OCI-LY1 (cell line): Measurements from ENCODE around the gene ZFX.

Experiments used
- H2AFZ ChIP-seq: fragments of 200-600 bp; sonication (generic), shearing (Covaris generic); 2 replicates; pipeline ENCODE4 v1.6.0; 2014; ENCODE audit warnings: antibody characterized with exemption, mild to moderate bottlenecking, low read length
- H3F3A ChIP-seq: fragments of 200-600 bp; sonication (generic), shearing (Covaris generic); 2 replicates; pipeline ENCODE4 v1.6.0; 2014; ENCODE audit warnings: mild to moderate bottlenecking, antibody characterized with exemption, low read length, moderate library complexity; ENCODE audit not compliant: insufficient read depth
- H3K27ac ChIP-seq: fragments of 200-600 bp; sonication (generic); 2 replicates; pipeline ENCODE4 v1.5.1; 2014; ENCODE audit warnings: low read length, mixed run types, mild to moderate bottlenecking, low read depth; ENCODE audit not compliant: poor library complexity, severe bottlenecking
- H3K27me3 ChIP-seq: fragments of 200-600 bp; sonication (generic); 2 replicates; pipeline ENCODE4 v1.6.0; 2014; ENCODE audit warnings: antibody characterized with exemption, mild to moderate bottlenecking, low read length, moderate library complexity; ENCODE audit not compliant: insufficient read depth
- H3K36me3 ChIP-seq: fragments of 200-600 bp; sonication (generic); 2 replicates; pipeline ENCODE4 v1.6.1; 2014; ENCODE audit warnings: mild to moderate bottlenecking, antibody characterized with exemption, low read length, moderate library complexity, mixed read lengths; ENCODE audit not compliant: insufficient read depth
- H3K4me1 ChIP-seq: fragments of 200-600 bp; sonication (generic); 2 replicates; pipeline ENCODE4 v1.5.1; 2014; ENCODE audit warnings: mild to moderate bottlenecking, low read length, moderate library complexity; ENCODE audit not compliant: insufficient read depth, severe bottlenecking
- H3K4me2 ChIP-seq: fragments of 200-600 bp; sonication (generic), shearing (Covaris generic); 2 replicates; pipeline ENCODE4 v1.6.1; 2014; ENCODE audit warnings: low read length
- H3K4me3 ChIP-seq: fragments of 200-600 bp; sonication (generic); 2 replicates; pipeline ENCODE4 v1.5.1; 2014; ENCODE audit warnings: low read length, low read depth, mild to moderate bottlenecking, mixed read lengths; ENCODE audit not compliant: poor library complexity, severe bottlenecking
- H3K79me2 ChIP-seq: fragments of 200-600 bp; shearing (Covaris generic); 2 replicates; pipeline ENCODE4 v1.6.1; 2016; ENCODE audit warnings: mixed run types, low read length, mixed read lengths; ENCODE audit not compliant: insufficient read depth
- H3K9ac ChIP-seq: fragments of 200-600 bp; sonication (generic), shearing (Covaris generic); 2 replicates; pipeline ENCODE4 v1.6.1; 2014; ENCODE audit warnings: mild to moderate bottlenecking, low read length, mixed read lengths
- H3K9me2 ChIP-seq: fragments of 200-600 bp; sonication (generic), shearing (Covaris generic); 2 replicates; pipeline ENCODE4 v1.6.1; 2014; ENCODE audit warnings: low read depth, mild to moderate bottlenecking, low read length, mixed read lengths
- H3K9me3 ChIP-seq: fragments of 200-600 bp; shearing (Covaris generic); 2 replicates; pipeline ENCODE4 v1.6.1; 2014; ENCODE audit warnings: low read length, mixed read lengths
- H4K20me1 ChIP-seq: fragments of 200-600 bp; sonication (generic), shearing (Covaris generic); 2 replicates; pipeline ENCODE4 v1.6.0; 2016; ENCODE audit warnings: mild to moderate bottlenecking, low read length; ENCODE audit not compliant: insufficient read depth
- EZH2 ChIP-seq: fragments of 200-600 bp; sonication (generic), shearing (Covaris generic); IDR thresholded peaks from 2 replicates; pipeline ENCODE4 v1.8.0; 2017; ENCODE audit warnings: borderline replicate concordance, mixed run types, mild to moderate bottlenecking, antibody characterized with exemption, low read length, moderate library complexity, mixed read lengths
- TF ChIP-seq, protein P1 (sequence below): fragments of 200-600 bp; sonication (generic), shearing (Covaris generic); IDR thresholded peaks from 2 replicates; pipeline ENCODE4 v1.5.1; 2017; ENCODE audit warnings: mild to moderate bottlenecking, antibody characterized with exemption, low read length, moderate library complexity, mixed read lengths

The ZFX gene

DNA sequence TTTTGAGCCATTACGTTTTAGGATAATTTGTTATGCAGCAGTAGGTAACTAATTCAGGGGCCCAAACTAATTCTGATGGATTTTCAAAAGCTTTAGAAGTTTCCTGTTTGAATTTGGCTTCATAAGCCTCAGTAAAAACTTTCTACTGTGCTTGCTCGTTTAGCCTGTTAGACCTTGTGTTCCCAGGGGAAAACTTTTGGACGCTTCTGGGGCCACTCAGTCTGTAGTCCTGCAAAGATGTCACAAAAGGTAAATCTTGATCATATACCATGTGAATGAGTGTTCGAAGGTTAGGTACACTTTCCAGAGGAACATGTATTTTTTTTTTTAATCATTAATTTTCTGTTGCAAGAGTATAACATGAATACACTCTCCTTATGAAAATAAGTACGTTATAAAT lies 93.7 kb downstream of the ZFX start:
- peak overlapping the region; percentile 55 for H3K27ac ChIP-seq
- no peaks in the 10 kb centered on the region for H4K20me1 ChIP-seq
- H3K9me2 ChIP-seq, result no peaks in the 10 kb centered on the region
- no peak overlapping the region; the same call in 1 of the 2 replicates for H3K9ac ChIP-seq
- no peaks in the 10 kb centered on the region for H3K27me3 ChIP-seq
- H2AFZ ChIP-seq, result no peak overlapping the region
- H3K9me3 ChIP-seq, result no peaks in the 10 kb centered on the region
- H3K4me1 ChIP-seq, result peaks cover 16% of the 10 kb centered on the region
- H3K36me3 ChIP-seq, result no peaks in the 10 kb centered on the region
- TF ChIP-seq, protein P1, sequence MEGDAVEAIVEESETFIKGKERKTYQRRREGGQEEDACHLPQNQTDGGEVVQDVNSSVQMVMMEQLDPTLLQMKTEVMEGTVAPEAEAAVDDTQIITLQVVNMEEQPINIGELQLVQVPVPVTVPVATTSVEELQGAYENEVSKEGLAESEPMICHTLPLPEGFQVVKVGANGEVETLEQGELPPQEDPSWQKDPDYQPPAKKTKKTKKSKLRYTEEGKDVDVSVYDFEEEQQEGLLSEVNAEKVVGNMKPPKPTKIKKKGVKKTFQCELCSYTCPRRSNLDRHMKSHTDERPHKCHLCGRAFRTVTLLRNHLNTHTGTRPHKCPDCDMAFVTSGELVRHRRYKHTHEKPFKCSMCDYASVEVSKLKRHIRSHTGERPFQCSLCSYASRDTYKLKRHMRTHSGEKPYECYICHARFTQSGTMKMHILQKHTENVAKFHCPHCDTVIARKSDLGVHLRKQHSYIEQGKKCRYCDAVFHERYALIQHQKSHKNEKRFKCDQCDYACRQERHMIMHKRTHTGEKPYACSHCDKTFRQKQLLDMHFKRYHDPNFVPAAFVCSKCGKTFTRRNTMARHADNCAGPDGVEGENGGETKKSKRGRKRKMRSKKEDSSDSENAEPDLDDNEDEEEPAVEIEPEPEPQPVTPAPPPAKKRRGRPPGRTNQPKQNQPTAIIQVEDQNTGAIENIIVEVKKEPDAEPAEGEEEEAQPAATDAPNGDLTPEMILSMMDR, result no peak
- no peak for TF ChIP-seq EZH2
- no peaks in the 10 kb centered on the region for H3F3A ChIP-seq
- no peak overlapping the region for H3K4me3 ChIP-seq
- no peaks in the 10 kb centered on the region for H3K79me2 ChIP-seq
- H3K4me2 ChIP-seq, result peak overlapping the region; percentile 41

- Histone ChIP-seq H2AFZ (no peak overlapping the region), H3K27ac (no peak overlapping the region), H3K4me3 (no peak overlapping the region), H3K4me2 (no peak overlapping the region), H3K79me2 (no peaks in the 10 kb centered on the region), H3K36me3 (no peaks in the 10 kb centered on the region), H3K4me1 (peaks cover 16% of the 10 kb centered on the region), H3K9me2 (no peaks in the 10 kb centered on the region), H3K9me3 (no peaks in the 10 kb centered on the region), H3K9ac (no peak overlapping the region), H3K27me3 (no peaks in the 10 kb centered on the region), H4K20me1 (no peaks in the 10 kb centered on the region), H3F3A (no peaks in the 10 kb centered on the region)
- TF ChIP-seq EZH2, result no peak
- TF ChIP-seq, protein P1, result no peak
Observed at GRCh38 chrX:24243692-24244091, 94.2 kb downstream of the ZFX start.

GRCh38 chrX:24245202-24245601 lies 95.7 kb downstream of the ZFX start:
- Histone ChIP-seq H3K4me2 (no peak overlapping the region), H3K4me3 (no peak overlapping the region)

More at GRCh38 chrX:24245202-24245601, 95.7 kb downstream of the ZFX start:
- H3K27me3 ChIP-seq, result no peaks in the 10 kb centered on the region
- H2AFZ ChIP-seq, result no peak overlapping the region
- H3K4me1 ChIP-seq, result peaks cover 16% of the 10 kb centered on the region
- no peaks in the 10 kb centered on the region for H3K9me2 ChIP-seq
- no peaks in the 10 kb centered on the region for H3F3A ChIP-seq
- TF ChIP-seq EZH2, result no peak
- TF ChIP-seq, protein P1, result no peak
- H3K27ac ChIP-seq, result no peak overlapping the region
- H3K36me3 ChIP-seq, result no peaks in the 10 kb centered on the region
- no peaks in the 10 kb centered on the region for H3K79me2 ChIP-seq
- H3K9me3 ChIP-seq, result no peaks in the 10 kb centered on the region
- no peaks in the 10 kb centered on the region for H4K20me1 ChIP-seq
- no peak overlapping the region for H3K9ac ChIP-seq
